Lung (tissue), 12 donors: ENCODE results near the gene ZNF44. TPM values are rescaled to one million over a fixed set of nuclear protein-coding genes. Genes with fewer than 3 reads are reported as not detected.

Experiments used
- ATAC-seq: fragments of 200-7000 bp; cut with Tn5 transposase; one replicate; pipeline ENCODE4 v1.9.1; 2020; ENCODE audit warnings: moderate number of reproducible peaks; ENCODE audit not compliant: insufficient read depth, low FRiP score
- DNase-seq, 3 donors: peaks; one replicate each; pipeline ENCODE4 v3.0.0-alpha.2; 2013 to 2017
- H3K27ac ChIP-seq, 2 donors: one replicate each; pipeline ENCODE4 v1.5.1; 2013; ENCODE audit warnings: mild to moderate bottlenecking in 2 of 2, moderate library complexity in 2 of 2, control low read depth in 1 of 2, inconsistent platforms in 1 of 2, low read depth in 1 of 2, low read length in 1 of 2
- H3K27me3 ChIP-seq, 3 donors: one replicate each; pipeline ENCODE4 v1.5.1; 2013; ENCODE audit warnings: low read length in 2 of 3; ENCODE audit not compliant: control insufficient read depth in 3 of 3, insufficient read depth in 3 of 3
- H3K36me3 ChIP-seq, 4 donors: one replicate each; pipeline ENCODE4 v1.5.1; 2013; ENCODE audit warnings: low read length in 4 of 4, mild to moderate bottlenecking in 1 of 4, moderate library complexity in 1 of 4; ENCODE audit not compliant: control insufficient read depth in 4 of 4, insufficient read depth in 4 of 4
- H3K4me1 ChIP-seq, 5 donors: one replicate each; pipeline ENCODE4 v1.5.1; 2013; ENCODE audit warnings: low read length in 5 of 5, mild to moderate bottlenecking in 2 of 5, moderate library complexity in 1 of 5; ENCODE audit not compliant: control insufficient read depth in 5 of 5, insufficient read depth in 5 of 5
- H3K4me3 ChIP-seq: one replicate; pipeline ENCODE4 v1.5.1; 2013; ENCODE audit warnings: mild to moderate bottlenecking, control low read depth, moderate library complexity
- H3K9ac ChIP-seq, 2 donors: one replicate each; pipeline ENCODE4 v1.5.1; 2013; ENCODE audit warnings: low read length in 2 of 2, control low read depth in 1 of 2; ENCODE audit not compliant: insufficient read depth in 1 of 2
- H3K9me3 ChIP-seq, 4 donors: one replicate each; pipeline ENCODE4 v1.5.1; 2013; ENCODE audit warnings: low read length in 3 of 4, mild to moderate bottlenecking in 1 of 4, moderate library complexity in 1 of 4; ENCODE audit not compliant: control insufficient read depth in 4 of 4, insufficient read depth in 3 of 4
- CTCF ChIP-seq: IDR thresholded peaks from 2 replicates; pipeline ENCODE4 v1.5.1; 2012; ENCODE audit warnings: mild to moderate bottlenecking; ENCODE audit errors: control extremely low read depth, extremely low read depth
- WGBS, 2 donors: extraction: QIAGEN DNeasy Blood & Tissue Kit; methylation state at CpG; one replicate each; pipeline ENCODE4 v1.1.7; 2013; 5-methylcytosine and 5-hydroxymethylcytosine counted together
- polyA plus RNA-seq, 2 donors: library from polyadenylated mRNA; stranded (reverse); fragments of 200-250 nt; gene quantifications; one replicate each; pipeline ENCODE4 v1.2.1, GENCODE V29; 2013
- total RNA-seq, 2 donors: library from RNA; depleted of rRNA in 1 of 2; stranded (reverse); fragments of >200 nt in 1 of 2; gene quantifications; one replicate each; pipeline ENCODE4 v1.2.1, GENCODE V29; 2014 to 2021
- donor health status: control.
- donor health status: control.
- donor health status: Bipolar disorder and iron deficiency.
- donor health status: healthy.
- donor health status: DM: yes; HTN: yes; CAD: no.

Gene ZNF44
- total and polyA plus RNA-seq, 4 donors, result 7.1 to 29.3 (median 11.8) TPM

GRCh38 chr19:12270854-12271253, 23.8 kb downstream of the ZNF44 start:
- H3K9me3 ChIP-seq, result peaks cover 31 to 53% (median 39%) of the 10 kb centered on the region in 4 donors

DNA sequence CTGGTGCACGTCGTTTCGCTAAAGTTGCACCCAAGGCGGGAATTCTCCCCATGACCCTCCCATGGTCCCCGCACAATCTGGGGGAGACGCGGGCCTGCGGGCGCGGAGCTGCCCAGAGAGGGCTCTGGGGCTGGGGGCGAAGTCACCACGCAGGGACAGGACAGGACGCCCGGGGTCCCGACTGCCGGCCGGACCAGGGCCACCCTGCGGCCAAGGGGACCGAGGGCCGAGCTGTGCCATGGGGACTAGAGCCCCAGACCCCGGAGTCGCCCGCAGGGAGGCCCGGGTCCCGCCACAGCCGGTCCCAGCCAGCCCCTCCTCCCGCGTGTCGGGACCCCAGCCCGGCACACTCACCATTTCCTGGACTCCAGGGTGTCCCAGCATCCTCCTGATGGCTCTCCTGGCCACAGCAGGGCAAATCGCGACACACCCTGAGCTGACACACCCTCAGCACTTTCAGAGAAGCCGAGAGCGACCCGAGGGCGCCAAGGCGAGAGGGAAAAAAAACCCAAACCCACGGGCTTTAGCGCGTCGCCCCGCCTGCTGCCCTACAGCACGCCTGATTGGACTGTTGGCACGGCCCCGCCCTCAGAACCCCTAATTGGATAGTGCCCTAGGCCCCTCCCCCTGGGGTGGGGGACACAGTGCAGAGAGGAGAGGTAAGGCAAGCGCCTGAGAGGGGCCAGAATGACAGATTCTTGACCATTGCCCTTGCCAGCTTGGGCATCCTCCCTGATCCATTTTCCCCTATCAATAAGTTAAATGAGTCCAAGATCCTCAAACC, 28.6 kb downstream of the ZNF44 start:
- no peaks in the 10 kb centered on the region for H3K4me1 ChIP-seq
- no peak overlapping the region for H3K9ac ChIP-seq
- peaks cover 5 to 11% (median 8%) of the 10 kb centered on the region in 4 donors for H3K36me3 ChIP-seq
- 70 to 78% methylated on average over 44 to 46 of the region's 46 CpGs for WGBS, 2 donors
- no peak for DNase-seq
- no peaks in the 10 kb centered on the region for H3K27me3 ChIP-seq
- no peak overlapping the region for H3K4me3 ChIP-seq
- H3K9me3 ChIP-seq, result peaks cover 2 to 29% (median 17%) of the 10 kb centered on the region in 4 donors
- no peak for TF ChIP-seq CTCF
- no peak for ATAC-seq
- no peak overlapping the region for H3K27ac ChIP-seq

More at GRCh38 chr19:12270854-12271253, 23.8 kb downstream of the ZNF44 start:
- no peak for TF ChIP-seq CTCF
- Histone ChIP-seq H3K36me3 (peaks cover 29 to 52% (median 48%) of the 10 kb centered on the region in 4 donors), H3K4me1 (peaks cover 0 to 2% (median 0%) of the 10 kb centered on the region in 5 donors), H3K27ac (no peak overlapping the region), H3K4me3 (no peak overlapping the region), H3K27me3 (no peaks in the 10 kb centered on the region), H3K9ac (no peak overlapping the region)
- DNase-seq (no peak), ATAC-seq (no peak)
- 97 to 100% methylated on average over 2 of the region's 2 CpGs for WGBS, 2 donors

DNA sequence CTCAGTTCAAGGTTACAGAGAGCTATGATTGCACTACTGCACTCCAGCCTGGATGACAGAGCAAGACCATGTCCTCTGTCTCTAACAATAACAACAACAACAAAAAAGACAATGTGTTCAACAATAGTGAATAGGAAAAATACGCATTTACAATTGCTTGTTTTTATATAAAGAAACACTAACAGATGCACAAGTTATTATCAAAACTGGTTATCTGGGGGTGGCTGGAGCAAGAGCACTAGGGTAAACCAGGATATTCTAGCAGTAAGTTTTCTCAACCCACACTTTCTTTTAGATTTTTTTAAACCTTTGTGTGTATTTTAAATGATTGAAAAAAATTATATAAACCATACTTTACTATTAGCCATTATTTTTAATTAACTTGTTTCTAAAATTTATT, 33.1 kb downstream of the ZNF44 start:
- H3K9me3 ChIP-seq, result peaks cover 0 to 33% (median 8%) of the 10 kb centered on the region in 4 donors
- no peaks in the 10 kb centered on the region for H3K36me3 ChIP-seq
- no peak for DNase-seq
- TF ChIP-seq CTCF, result no peak
- H3K4me1 ChIP-seq, result no peaks in the 10 kb centered on the region
- H3K27ac ChIP-seq, result no peak overlapping the region
- no peaks in the 10 kb centered on the region for H3K27me3 ChIP-seq
- WGBS, 2 donors, result 97 to 98% methylated on average over 1 of the region's 1 CpG
- no peak overlapping the region for H3K4me3 ChIP-seq
- no peak overlapping the region for H3K9ac ChIP-seq
- ATAC-seq, result no peak
